GM10248 (cell line): Measurements from ENCODE around the gene EFS.
"Not testable (repeated sequence)": the region's sequence is repeated elsewhere in the genome, so short reads cannot be mapped to it uniquely, and the experiment has no call there.

Source experiments
- CTCF ChIA-PET: fragments of 300-600 bp; sonication (Branson Sonifier 250); formaldehyde crosslinking; extraction: SDS; loops from one replicate; lab custom pipeline; 2021; ENCODE audit warnings: antibody characterized with exemption; lab: Yijun Ruan, JAX
- POLR2A ChIA-PET: fragments of 350-650 bp; sonication (Branson Sonifier 250); formaldehyde crosslinking; extraction: SDS; loops from one replicate; lab custom pipeline; 2020; ENCODE audit warnings: antibody characterized with exemption; lab: Yijun Ruan, JAX
- DNase-seq: peaks from one replicate; pipeline ENCODE4 v3.0.0; 2012; ENCODE audit errors: extremely low spot score
- TF ChIP-seq, protein P1 (sequence below): IDR thresholded peaks from 2 replicates; pipeline ENCODE4 v1.5.1; 2012; ENCODE audit warnings: mild to moderate bottlenecking, low read depth; ENCODE audit errors: extremely low read depth, missing control alignments, control extremely low read depth

Gene EFS

DNA sequence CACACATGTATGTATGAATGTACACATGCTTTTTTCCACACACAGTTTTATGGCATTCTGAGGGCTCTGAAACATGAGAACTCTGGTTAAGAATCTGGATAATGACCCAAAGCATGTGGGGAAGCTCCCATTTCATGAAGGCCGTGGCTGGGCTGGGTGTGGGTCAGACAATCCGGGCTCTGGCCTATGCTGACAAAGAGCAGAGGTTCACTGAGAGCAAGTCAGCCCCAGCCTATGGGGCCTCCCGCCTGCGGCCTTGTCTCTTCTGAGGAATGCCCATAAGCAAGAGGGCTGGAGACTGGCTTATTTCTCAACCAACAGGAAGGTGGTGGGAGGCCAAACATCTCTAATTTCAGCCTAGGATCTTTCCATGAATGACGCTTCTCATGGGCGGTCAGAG, 34.6 kb upstream of the EFS start:
- DNase-seq = no peak
- TF ChIP-seq, protein P1, sequence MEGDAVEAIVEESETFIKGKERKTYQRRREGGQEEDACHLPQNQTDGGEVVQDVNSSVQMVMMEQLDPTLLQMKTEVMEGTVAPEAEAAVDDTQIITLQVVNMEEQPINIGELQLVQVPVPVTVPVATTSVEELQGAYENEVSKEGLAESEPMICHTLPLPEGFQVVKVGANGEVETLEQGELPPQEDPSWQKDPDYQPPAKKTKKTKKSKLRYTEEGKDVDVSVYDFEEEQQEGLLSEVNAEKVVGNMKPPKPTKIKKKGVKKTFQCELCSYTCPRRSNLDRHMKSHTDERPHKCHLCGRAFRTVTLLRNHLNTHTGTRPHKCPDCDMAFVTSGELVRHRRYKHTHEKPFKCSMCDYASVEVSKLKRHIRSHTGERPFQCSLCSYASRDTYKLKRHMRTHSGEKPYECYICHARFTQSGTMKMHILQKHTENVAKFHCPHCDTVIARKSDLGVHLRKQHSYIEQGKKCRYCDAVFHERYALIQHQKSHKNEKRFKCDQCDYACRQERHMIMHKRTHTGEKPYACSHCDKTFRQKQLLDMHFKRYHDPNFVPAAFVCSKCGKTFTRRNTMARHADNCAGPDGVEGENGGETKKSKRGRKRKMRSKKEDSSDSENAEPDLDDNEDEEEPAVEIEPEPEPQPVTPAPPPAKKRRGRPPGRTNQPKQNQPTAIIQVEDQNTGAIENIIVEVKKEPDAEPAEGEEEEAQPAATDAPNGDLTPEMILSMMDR = no peak
- POLR2A ChIA-PET = no interaction called here
- CTCF ChIA-PET = no interaction called here

DNA sequence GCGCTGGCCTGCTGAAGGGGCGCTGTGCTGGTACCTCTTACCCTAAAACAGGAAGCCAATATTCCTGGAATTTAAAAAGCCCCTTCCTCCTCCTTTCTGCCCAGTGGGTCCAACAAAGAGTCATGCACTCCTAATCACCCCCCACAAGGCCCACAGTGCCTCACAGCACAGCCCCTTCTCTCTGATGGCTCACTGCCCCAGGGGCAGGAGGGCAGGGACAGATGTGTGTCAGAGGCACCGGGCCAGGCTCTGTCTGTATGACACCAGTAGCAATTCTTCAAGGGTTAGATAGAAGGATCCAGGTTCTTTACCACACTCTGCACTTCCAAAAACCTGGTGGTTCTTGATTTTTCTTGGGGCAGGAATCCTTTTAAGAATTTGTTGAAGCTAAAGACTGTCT, 34.2 kb upstream of the EFS start:
- DNase-seq = no peak
- ChIA-PET POLR2A (no interaction called here), CTCF (no interaction called here)
- TF ChIP-seq, protein P1 = no peak

DNA sequence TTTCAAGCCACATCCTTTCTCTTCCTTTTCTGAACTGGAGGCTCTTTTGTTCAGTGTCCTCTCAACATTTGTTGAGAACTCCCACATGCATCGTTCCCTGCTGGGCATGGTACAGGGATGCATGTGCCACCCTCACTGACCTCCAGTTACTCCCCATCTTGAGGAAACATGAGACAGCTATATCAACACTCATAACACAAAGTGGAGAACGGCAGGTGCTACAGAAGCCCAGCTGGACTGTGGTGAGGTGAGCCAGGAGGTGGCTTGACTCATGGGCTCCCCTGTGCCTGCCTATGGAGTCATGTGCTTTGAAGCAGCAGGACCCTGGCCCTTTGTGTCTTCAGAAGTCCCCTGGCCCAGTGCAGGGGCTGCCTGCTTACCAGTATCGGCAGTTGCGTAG, 33.4 kb upstream of the EFS start:
- CTCF ChIA-PET = interaction anchor here (0.6 kb wide), 1 partner anchor 11 kb away, joined by 3 read pairs; no protein-coding TSS in a partner anchor
- DNase-seq = no peak

DNA sequence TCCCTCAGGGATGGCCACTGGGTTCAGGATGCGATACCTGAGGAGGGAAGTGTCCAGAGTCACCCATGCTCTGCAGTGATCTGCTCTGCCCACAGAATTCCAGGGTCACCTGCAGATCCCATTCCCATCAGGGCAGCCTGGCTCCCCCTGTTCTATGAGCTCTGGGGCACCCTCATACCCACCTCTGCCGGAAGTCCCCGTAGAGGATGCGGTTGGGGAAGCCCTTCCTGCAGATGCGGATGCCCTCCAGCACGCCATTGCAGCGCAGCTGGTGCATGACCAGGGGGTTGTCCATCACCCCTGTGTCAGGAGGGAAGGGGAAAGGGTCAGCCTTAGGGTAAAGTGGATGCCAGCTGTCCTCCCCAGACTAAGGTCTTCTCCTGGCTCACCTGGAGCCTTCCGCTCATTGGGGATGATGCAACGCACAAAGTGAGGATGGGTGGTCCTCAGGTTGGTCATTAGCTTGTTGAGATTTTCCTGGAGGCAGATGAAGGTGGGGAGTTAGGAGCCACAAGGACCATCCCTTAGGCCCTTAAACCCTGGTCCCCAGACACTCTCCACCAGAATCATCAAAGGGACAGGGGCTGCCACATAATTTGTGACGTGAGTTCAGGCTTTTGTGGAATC, 31.9 kb upstream of the EFS start:
- no peak for DNase-seq
- ChIA-PET CTCF (interaction anchor here (1.1 to 5.7 kb wide), 2 partner anchors 17 to 57 kb away, joined by 3 to 33 read pairs; no protein-coding TSS in a partner anchor), POLR2A (no interaction called here)
- TF ChIP-seq, protein P1 = no peak

More for the DNA sequence above, 33.4 kb upstream of the EFS start:
- TF ChIP-seq, protein P1 = no peak
- POLR2A ChIA-PET = no interaction called here

DNA sequence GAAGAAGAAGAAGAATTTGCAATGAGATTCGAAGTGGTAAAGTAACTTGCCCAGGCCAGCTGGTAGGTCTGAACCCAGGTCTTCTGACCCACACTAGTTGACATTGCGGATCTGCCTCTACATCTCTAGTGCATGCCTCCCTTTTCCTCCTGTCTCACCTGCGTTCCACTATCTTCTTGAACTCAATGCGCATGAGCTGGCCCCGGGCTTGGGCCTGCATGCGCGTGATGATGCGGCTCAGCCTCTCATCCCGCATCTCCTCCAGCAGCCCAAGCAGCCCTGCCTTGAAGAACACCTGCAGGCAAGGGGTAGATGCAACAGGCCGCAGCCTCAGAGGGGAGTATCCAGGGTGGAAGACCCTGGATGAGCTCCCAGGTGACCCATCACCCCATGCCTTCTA, 31.2 kb upstream of the EFS start:
- TF ChIP-seq, protein P1 = no peak
- no peak for DNase-seq
- ChIA-PET CTCF (interaction anchor here (5.7 kb wide), 1 partner anchor 17 kb away, joined by 33 read pairs; no protein-coding TSS in a partner anchor), POLR2A (no interaction called here)

DNA sequence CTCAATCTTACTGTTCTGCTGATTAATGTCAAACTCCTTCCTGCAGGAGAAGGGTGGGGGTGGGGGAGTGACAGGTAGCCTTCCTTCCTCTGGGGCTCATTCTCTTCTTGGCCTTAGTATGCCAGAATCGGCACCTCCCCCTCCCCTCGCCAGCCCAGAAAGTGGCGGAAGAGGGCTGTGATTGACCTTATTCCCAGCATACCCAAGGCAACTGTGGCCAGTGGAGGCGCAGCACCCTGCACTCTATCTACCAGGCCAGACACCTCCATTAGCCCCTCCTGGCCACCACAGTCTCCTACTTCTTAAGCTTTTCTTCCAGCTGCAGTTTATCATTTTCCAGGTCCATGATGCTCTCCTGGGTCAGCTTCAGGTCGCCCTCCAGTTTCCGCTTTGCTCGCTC, 27.6 kb upstream of the EFS start:
- POLR2A ChIA-PET = no interaction called here
- TF ChIP-seq, protein P1 = no peak
- CTCF ChIA-PET = interaction anchor here (0.9 to 5.7 kb wide), 3 partner anchors 13 to 69 kb away, joined by 3 to 33 read pairs (median 3); no protein-coding TSS in a partner anchor
- DNase-seq = no peak

DNA sequence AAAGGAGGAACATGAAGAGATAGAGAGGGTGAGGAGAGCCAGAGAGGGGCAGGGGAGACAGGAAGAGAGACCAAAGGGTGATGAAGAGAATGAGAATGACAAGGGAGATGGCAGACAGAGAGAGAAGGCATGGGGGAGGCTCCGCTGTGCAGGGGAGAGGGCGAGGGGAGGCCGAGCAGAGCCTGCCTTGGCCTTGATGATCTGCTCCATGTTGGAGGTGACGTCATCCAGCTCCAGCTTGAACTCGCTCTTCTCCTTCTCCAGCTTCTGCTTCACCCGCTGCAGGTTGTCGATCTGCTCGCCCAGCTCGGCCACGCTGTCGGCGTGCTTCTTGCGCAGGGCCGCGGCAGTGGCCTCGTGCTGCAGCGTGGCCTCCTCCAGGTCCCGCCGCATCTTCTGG, 24.9 kb upstream of the EFS start:
- CTCF ChIA-PET = interaction anchor here (2.8 kb wide), 1 partner anchor 10 kb away, joined by 16 read pairs; no protein-coding TSS in a partner anchor
- DNase-seq, POLR2A ChIA-PET: not testable (repeated sequence)
